Mesenchymal stem cell (in vitro differentiated cells and primary cell): Measurements from ENCODE around the gene COG3.

Experiments
- DNase-seq: peaks from one replicate; pipeline ENCODE4 v3.0.0-alpha.2; 2013
- H2AFZ ChIP-seq: one replicate; pipeline ENCODE4 v1.6.1; 2013; ENCODE audit warnings: low read depth, mild to moderate bottlenecking, control low read depth, inconsistent platforms, low read length, moderate library complexity
- H2AK5ac ChIP-seq: 2 replicates; pipeline ENCODE4 v1.6.1; 2013; ENCODE audit warnings: low read length, moderate library complexity, mild to moderate bottlenecking, inconsistent platforms; ENCODE audit not compliant: severe bottlenecking
- H2BK120ac ChIP-seq: one replicate; pipeline ENCODE4 v1.6.1; 2013; ENCODE audit warnings: low read depth, mild to moderate bottlenecking, inconsistent platforms, low read length, moderate library complexity
- H2BK12ac ChIP-seq, 2 experiments: one replicate each; pipeline ENCODE4 v1.6.1; 2013; ENCODE audit warnings: inconsistent platforms in 2 of 2, low read length in 2 of 2, mild to moderate bottlenecking in 2 of 2, moderate library complexity in 2 of 2, control low read depth in 1 of 2
- H2BK15ac ChIP-seq: one replicate; pipeline ENCODE4 v1.6.1; 2013; ENCODE audit warnings: mild to moderate bottlenecking, low read depth, inconsistent platforms; ENCODE audit not compliant: poor library complexity, severe bottlenecking
- H2BK5ac ChIP-seq: 2 replicates; pipeline ENCODE4 v1.6.1; 2013; ENCODE audit warnings: low read depth, mild to moderate bottlenecking, low read length, control low read depth, inconsistent platforms; ENCODE audit not compliant: poor library complexity, severe bottlenecking
- H3K14ac ChIP-seq, 2 experiments: one replicate each; pipeline ENCODE4 v1.6.1; 2013; ENCODE audit warnings: inconsistent platforms in 2 of 2, low read length in 2 of 2, control low read depth in 1 of 2, mild to moderate bottlenecking in 1 of 2, moderate library complexity in 1 of 2
- H3K18ac ChIP-seq, 2 experiments: one replicate each; pipeline ENCODE4 v1.6.1; 2013; ENCODE audit warnings: inconsistent platforms in 2 of 2, low read length in 2 of 2, control low read depth in 1 of 2, low read depth in 1 of 2, mild to moderate bottlenecking in 1 of 2
- H3K23ac ChIP-seq, 2 experiments: one replicate each; pipeline ENCODE4 v1.6.1; 2013; ENCODE audit warnings: inconsistent platforms in 2 of 2, low read length in 2 of 2, mild to moderate bottlenecking in 2 of 2, moderate library complexity in 2 of 2, control low read depth in 1 of 2
- H3K27ac ChIP-seq: 2 replicates; pipeline ENCODE4 v1.5.1; 2013; ENCODE audit warnings: mild to moderate bottlenecking, moderate library complexity, low read length, control low read depth, inconsistent platforms; ENCODE audit not compliant: poor library complexity, severe bottlenecking
- H3K27me3 ChIP-seq, 2 experiments: 2 replicates each; pipeline versions ENCODE4 v1.6.1 to v1.7.0; 2013; ENCODE audit warnings: low read length in 2 of 2, mild to moderate bottlenecking in 2 of 2, moderate library complexity in 2 of 2, control low read depth in 1 of 2, inconsistent platforms in 1 of 2; ENCODE audit not compliant: control insufficient read depth in 1 of 2, insufficient read depth in 1 of 2
- H3K36me3 ChIP-seq, 2 experiments: 2 replicates each; pipeline versions ENCODE4 v1.6.1 to v1.7.0; 2013; ENCODE audit warnings: low read length in 2 of 2, control low read depth in 1 of 2, inconsistent platforms in 1 of 2, low read depth in 1 of 2, mild to moderate bottlenecking in 1 of 2; ENCODE audit not compliant: insufficient read depth in 2 of 2, control insufficient read depth in 1 of 2
- H3K4ac ChIP-seq, 2 experiments: one replicate each; pipeline ENCODE4 v1.6.1; 2013; ENCODE audit warnings: inconsistent platforms in 2 of 2, low read length in 2 of 2, mild to moderate bottlenecking in 2 of 2, moderate library complexity in 2 of 2, control low read depth in 1 of 2, low read depth in 1 of 2
- H3K4me1 ChIP-seq: 2 replicates; pipeline ENCODE4 v1.6.1; 2013; ENCODE audit warnings: low read depth, low read length, control low read depth; ENCODE audit not compliant: control insufficient read depth, insufficient read depth
- H3K4me2 ChIP-seq: 2 replicates; pipeline ENCODE4 v1.6.1; 2013; ENCODE audit warnings: low read length, mild to moderate bottlenecking, inconsistent platforms; ENCODE audit not compliant: poor library complexity, severe bottlenecking
- H3K4me3 ChIP-seq, 2 experiments: 2 replicates each; pipeline versions ENCODE4 v1.5.1 to v1.7.0; 2013; ENCODE audit warnings: low read length in 2 of 2, mild to moderate bottlenecking in 2 of 2, control low read depth in 1 of 2, low read depth in 1 of 2; ENCODE audit not compliant: insufficient read depth in 1 of 2
- H3K79me1 ChIP-seq: replicated peaks from 2 replicates; pipeline ENCODE4 v1.6.1; 2013; ENCODE audit warnings: mild to moderate bottlenecking, control low read depth, low read length, inconsistent platforms; ENCODE audit not compliant: poor library complexity, severe bottlenecking
- H3K9ac ChIP-seq: 2 replicates; pipeline ENCODE4 v1.7.0; 2013; ENCODE audit warnings: mild to moderate bottlenecking, low read length, moderate library complexity
- H3K9me3 ChIP-seq: 2 replicates; pipeline ENCODE4 v1.7.0; 2013; ENCODE audit warnings: mild to moderate bottlenecking, low read length; ENCODE audit not compliant: control insufficient read depth
- H4K8ac ChIP-seq: one replicate; pipeline ENCODE4 v1.6.1; 2013; ENCODE audit warnings: inconsistent platforms, mild to moderate bottlenecking, low read length, moderate library complexity
- H4K91ac ChIP-seq: one replicate; pipeline ENCODE4 v1.6.1; 2013; ENCODE audit warnings: mild to moderate bottlenecking, low read length, inconsistent platforms
- WGBS: methylation state at CpG from one replicate; pipeline ENCODE4 v1.1.7; 2013; ENCODE audit warnings: mixed read lengths; 5-methylcytosine and 5-hydroxymethylcytosine counted together

The COG3 gene

GRCh38 chr13:45546410-45546765 is 81.6 kb downstream of the COG3 start:
- no peaks in the 10 kb centered on the region for H3K36me3 ChIP-seq
- DNase-seq = no peak
- no peak overlapping the region for H2BK5ac ChIP-seq
- no peak overlapping the region for H2BK15ac ChIP-seq
- H2AK5ac ChIP-seq = no peak overlapping the region
- no peak overlapping the region for H2AFZ ChIP-seq
- H2BK120ac ChIP-seq = no peak overlapping the region
- peaks cover 31 to 43% of the 10 kb centered on the region in 2 experiments for H3K27me3 ChIP-seq
- no peaks in the 10 kb centered on the region for H3K9me3 ChIP-seq
- H2BK12ac ChIP-seq = no peak overlapping the region
- no peaks in the 10 kb centered on the region for H3K79me1 ChIP-seq
- no peak overlapping the region for H3K14ac ChIP-seq
- no peaks in the 10 kb centered on the region for H3K4me1 ChIP-seq
- H3K4me3 ChIP-seq = no peak overlapping the region
- H4K91ac ChIP-seq = no peak overlapping the region
- no peak overlapping the region for H3K27ac ChIP-seq
- H3K4ac ChIP-seq = no peak overlapping the region
- WGBS = 87% methylated on average over 7 of the region's 8 CpGs
- no peak overlapping the region for H3K18ac ChIP-seq
- no peak overlapping the region for H3K9ac ChIP-seq
- H3K23ac ChIP-seq = no peak overlapping the region
- H4K8ac ChIP-seq = no peak overlapping the region
- no peak overlapping the region for H3K4me2 ChIP-seq

GRCh38 chr13:45548281-45548680 is 83.5 kb downstream of the COG3 start:
- Histone ChIP-seq H3K4me1 (no peaks in the 10 kb centered on the region), H3K4me3 (no peak overlapping the region), H2BK120ac (no peak overlapping the region), H3K79me1 (no peaks in the 10 kb centered on the region), H3K27me3 (peaks cover 31 to 49% of the 10 kb centered on the region in 2 experiments), H4K8ac (no peak overlapping the region), H2AK5ac (no peak overlapping the region), H2AFZ (no peak overlapping the region), H3K18ac (no peak overlapping the region), H3K23ac (no peak overlapping the region), H3K9ac (no peak overlapping the region), H3K27ac (no peak overlapping the region), H2BK15ac (no peak overlapping the region), H3K4ac (no peak overlapping the region), H3K14ac (no peak overlapping the region), H3K36me3 (no peaks in the 10 kb centered on the region), H2BK5ac (no peak overlapping the region), H3K4me2 (no peak overlapping the region), H2BK12ac (no peak overlapping the region), H4K91ac (no peak overlapping the region), H3K9me3 (no peaks in the 10 kb centered on the region)
- no peak for DNase-seq
- 75% methylated on average over 6 of the region's 6 CpGs for WGBS

- no peak overlapping the region for H2BK12ac ChIP-seq
- H4K91ac ChIP-seq = no peak overlapping the region
- no peak overlapping the region for H3K4me2 ChIP-seq
- H3K79me1 ChIP-seq = no peaks in the 10 kb centered on the region
- H3K4me3 ChIP-seq = no peak overlapping the region
- H2BK15ac ChIP-seq = no peak overlapping the region
- no peak overlapping the region for H2BK5ac ChIP-seq
- no peak overlapping the region for H4K8ac ChIP-seq
- DNase-seq = no peak
- H3K4ac ChIP-seq = no peak overlapping the region
- H3K23ac ChIP-seq = no peak overlapping the region
- 79% methylated on average over 4 of the region's 4 CpGs for WGBS
- H3K27me3 ChIP-seq = peaks cover 12 to 28% of the 10 kb centered on the region in 2 experiments
- no peak overlapping the region for H2AFZ ChIP-seq
- H3K9me3 ChIP-seq = no peaks in the 10 kb centered on the region
- no peak overlapping the region for H3K9ac ChIP-seq
- H3K14ac ChIP-seq = no peak overlapping the region
- no peaks in the 10 kb centered on the region for H3K4me1 ChIP-seq
- no peak overlapping the region for H3K18ac ChIP-seq
- H2BK120ac ChIP-seq = no peak overlapping the region
- no peak overlapping the region for H2AK5ac ChIP-seq
- H3K27ac ChIP-seq = no peak overlapping the region
- no peaks in the 10 kb centered on the region for H3K36me3 ChIP-seq
Measured at GRCh38 chr13:45554604-45555109, 89.9 kb downstream of the COG3 start.

- H3K18ac ChIP-seq = no peak overlapping the region
- no peak overlapping the region for H2AFZ ChIP-seq
- no peak overlapping the region for H2BK120ac ChIP-seq
- no peak overlapping the region for H2BK12ac ChIP-seq
- H3K4me1 ChIP-seq = no peaks in the 10 kb centered on the region
- no peak overlapping the region for H3K14ac ChIP-seq
- no peak overlapping the region for H2AK5ac ChIP-seq
- H3K36me3 ChIP-seq = no peaks in the 10 kb centered on the region
- no peak overlapping the region for H3K4me3 ChIP-seq
- no peak overlapping the region for H2BK5ac ChIP-seq
- H3K9me3 ChIP-seq = no peaks in the 10 kb centered on the region
- no peak overlapping the region for H3K23ac ChIP-seq
- H3K27me3 ChIP-seq = peaks cover 10 to 30% of the 10 kb centered on the region in 2 experiments
- no peak overlapping the region for H2BK15ac ChIP-seq
- H4K91ac ChIP-seq = no peak overlapping the region
- H4K8ac ChIP-seq = no peak overlapping the region
- H3K4me2 ChIP-seq = no peak overlapping the region
- no peaks in the 10 kb centered on the region for H3K79me1 ChIP-seq
- H3K27ac ChIP-seq = no peak overlapping the region
- WGBS = 30% methylated on average over 3 of the region's 3 CpGs
- H3K4ac ChIP-seq = no peak overlapping the region
- H3K9ac ChIP-seq = no peak overlapping the region
- peak; percentile 70 for DNase-seq
Measured at GRCh38 chr13:45564133-45564776, 99.5 kb downstream of the COG3 start.
